ENCODE data around the gene DPYD.
"Not testable (repeated sequence)": the region's sequence is repeated elsewhere in the genome, so short reads cannot be mapped to it uniquely, and the experiment has no call there.

The DPYD gene

GRCh38 chr1:97364086-97364485 is 556.7 kb downstream of the DPYD start:
- no peak for DNase-seq (ENCODE audit: low spot score)

- no peak for DNase-seq (ENCODE audit: low spot score)
Observed at GRCh38 chr1:97356309-97356708, 564.5 kb downstream of the DPYD start.

- DNase-seq (ENCODE audit: low spot score): no peak
Observed at GRCh38 chr1:97352936-97353382, 567.9 kb downstream of the DPYD start.

GRCh38 chr1:97351846-97352245 is 569.0 kb downstream of the DPYD start:
- no peak for DNase-seq (ENCODE audit: low spot score)

- DNase-seq (ENCODE audit: low spot score): no peak
Observed at GRCh38 chr1:97350662-97351061, 570.2 kb downstream of the DPYD start.

- DNase-seq (ENCODE audit: low spot score): no peak
Observed at GRCh38 chr1:97350241-97350640, 570.6 kb downstream of the DPYD start.

GRCh38 chr1:97349794-97350193 is 571.0 kb downstream of the DPYD start:
- not testable (repeated sequence) for DNase-seq (ENCODE audit: low spot score)

- no peak for DNase-seq (ENCODE audit: low spot score)
Observed at GRCh38 chr1:97348599-97349265, 572.1 kb downstream of the DPYD start.

GRCh38 chr1:97340951-97341350 is 579.9 kb downstream of the DPYD start:
- DNase-seq (ENCODE audit: low spot score): no peak

- no peak for DNase-seq (ENCODE audit: low spot score)
Observed at GRCh38 chr1:97338347-97338746, 582.5 kb downstream of the DPYD start.

GRCh38 chr1:97337250-97338030 is 583.4 kb downstream of the DPYD start:
- DNase-seq (ENCODE audit: low spot score): no peak

- no peak for DNase-seq (ENCODE audit: low spot score)
Observed at GRCh38 chr1:97334454-97334853, 586.4 kb downstream of the DPYD start.

GRCh38 chr1:97332716-97333115 is 588.1 kb downstream of the DPYD start:
- DNase-seq (ENCODE audit: low spot score): no peak

- DNase-seq (ENCODE audit: low spot score): no peak
Observed at GRCh38 chr1:97331165-97331564, 589.7 kb downstream of the DPYD start.

GRCh38 chr1:97314685-97315084 is 606.1 kb downstream of the DPYD start:
- DNase-seq (ENCODE audit: low spot score): no peak

- no peak for DNase-seq (ENCODE audit: low spot score)
Observed at GRCh38 chr1:97308131-97308530, 612.7 kb downstream of the DPYD start.

- no peak for DNase-seq (ENCODE audit: low spot score)
Observed at GRCh38 chr1:97307568-97307967, 613.3 kb downstream of the DPYD start.

GRCh38 chr1:97307151-97307550 is 613.7 kb downstream of the DPYD start:
- no peak for DNase-seq (ENCODE audit: low spot score)

GRCh38 chr1:97306504-97306903 is 614.3 kb downstream of the DPYD start:
- DNase-seq (ENCODE audit: low spot score): no peak

GRCh38 chr1:97304366-97304765 is 616.5 kb downstream of the DPYD start:
- DNase-seq (ENCODE audit: low spot score): no peak

- no peak for DNase-seq (ENCODE audit: low spot score)
Observed at GRCh38 chr1:97298966-97299365, 621.9 kb downstream of the DPYD start.

GRCh38 chr1:97297611-97298010 is 623.2 kb downstream of the DPYD start:
- DNase-seq (ENCODE audit: low spot score): no peak

- DNase-seq (ENCODE audit: low spot score): no peak
Observed at GRCh38 chr1:97281962-97282361, 638.9 kb downstream of the DPYD start.

All from putamen (tissue), 1 donor.